Calu3 (cell line): ENCODE measurements around the gene DNAH1. TPM values are rescaled to one million over a fixed set of nuclear protein-coding genes. Genes with fewer than 3 reads are reported as not detected.

Source experiments
- BruUV-seq: library from RNA; stranded (reverse); fragments of 400-500 nt; replicated peaks from 2 replicates; lab custom pipeline; 2021; lab: Mats Ljungman, UMichigan
- CTCF ChIA-PET: fragments of 300-600 bp; sonication (Branson Sonifier 250); formaldehyde crosslinking; loops from one replicate; lab custom pipeline; 2022; ENCODE audit warnings: antibody characterized with exemption; lab: Charles Lee
- DNase-seq: peaks from one replicate; pipeline ENCODE4 v3.0.0; 2022
- H3K27ac Mint-ChIP-seq: one replicate; pipeline ENCODE4 v1.8.0; 2022; ENCODE audit warnings: mixed read lengths; ENCODE audit not compliant: unreplicated experiment
- H3K27me3 Mint-ChIP-seq: one replicate; pipeline ENCODE4 v1.8.0; 2022; ENCODE audit warnings: mixed read lengths; ENCODE audit not compliant: unreplicated experiment
- H3K36me3 Mint-ChIP-seq: one replicate; pipeline ENCODE4 v1.8.0; 2022; ENCODE audit warnings: mild to moderate bottlenecking, moderate library complexity, mixed read lengths; ENCODE audit not compliant: insufficient read depth, unreplicated experiment
- H3K4me1 Mint-ChIP-seq: one replicate; pipeline ENCODE4 v1.8.0; 2022; ENCODE audit warnings: mild to moderate bottlenecking, low read depth, mixed read lengths; ENCODE audit not compliant: unreplicated experiment
- H3K4me3 Mint-ChIP-seq: one replicate; pipeline ENCODE4 v1.8.0; 2022; ENCODE audit warnings: mild to moderate bottlenecking, low read depth, moderate library complexity, mixed read lengths; ENCODE audit not compliant: unreplicated experiment
- H3K9me3 Mint-ChIP-seq: one replicate; pipeline ENCODE4 v1.8.0; 2022; ENCODE audit warnings: low read depth, mixed read lengths; ENCODE audit not compliant: unreplicated experiment
- intact Hi-C: fragments of 100-400 bp; cut with micrococcal nuclease; formaldehyde crosslinking; loops from one replicate; pipeline ENCODE4 v1.10.0; 2022; ENCODE audit not compliant: unreplicated experiment
- total RNA-seq: library from RNA; stranded (reverse); gene quantifications from 2 replicates; pipeline ENCODE4 v1.2.3, GENCODE V29; 2022
- TF ChIP-seq, protein P1 (sequence below): fragments of 200-600 bp; IDR thresholded peaks from one replicate; pipeline ENCODE4 v1.8.0; 2022; ENCODE audit warnings: antibody characterized with exemption; ENCODE audit not compliant: unreplicated experiment

DNAH1 gene
- total RNA-seq, 1 experiment from 2014 or later = 13.1 TPM

GRCh38 chr3:52350981-52351761 lies 35.1 kb downstream of the DNAH1 start:
- DNase-seq = no peak
- Mint-ChIP-seq H3K36me3 (no peaks in the 10 kb centered on the region), H3K9me3 (no peaks in the 10 kb centered on the region), H3K27ac (no peak overlapping the region), H3K4me1 (no peaks in the 10 kb centered on the region), H3K4me3 (no peak overlapping the region), H3K27me3 (no peaks in the 10 kb centered on the region)
- intact Hi-C loops = no loop called here
- no TSS peak for BruUV-seq
- CTCF ChIA-PET = interaction anchor here (0.5 kb wide), 1 partner anchor 369 kb away, joined by 3 read pairs; no protein-coding TSS in a partner anchor
- TF ChIP-seq, protein P1, sequence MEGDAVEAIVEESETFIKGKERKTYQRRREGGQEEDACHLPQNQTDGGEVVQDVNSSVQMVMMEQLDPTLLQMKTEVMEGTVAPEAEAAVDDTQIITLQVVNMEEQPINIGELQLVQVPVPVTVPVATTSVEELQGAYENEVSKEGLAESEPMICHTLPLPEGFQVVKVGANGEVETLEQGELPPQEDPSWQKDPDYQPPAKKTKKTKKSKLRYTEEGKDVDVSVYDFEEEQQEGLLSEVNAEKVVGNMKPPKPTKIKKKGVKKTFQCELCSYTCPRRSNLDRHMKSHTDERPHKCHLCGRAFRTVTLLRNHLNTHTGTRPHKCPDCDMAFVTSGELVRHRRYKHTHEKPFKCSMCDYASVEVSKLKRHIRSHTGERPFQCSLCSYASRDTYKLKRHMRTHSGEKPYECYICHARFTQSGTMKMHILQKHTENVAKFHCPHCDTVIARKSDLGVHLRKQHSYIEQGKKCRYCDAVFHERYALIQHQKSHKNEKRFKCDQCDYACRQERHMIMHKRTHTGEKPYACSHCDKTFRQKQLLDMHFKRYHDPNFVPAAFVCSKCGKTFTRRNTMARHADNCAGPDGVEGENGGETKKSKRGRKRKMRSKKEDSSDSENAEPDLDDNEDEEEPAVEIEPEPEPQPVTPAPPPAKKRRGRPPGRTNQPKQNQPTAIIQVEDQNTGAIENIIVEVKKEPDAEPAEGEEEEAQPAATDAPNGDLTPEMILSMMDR = no peak

DNA sequence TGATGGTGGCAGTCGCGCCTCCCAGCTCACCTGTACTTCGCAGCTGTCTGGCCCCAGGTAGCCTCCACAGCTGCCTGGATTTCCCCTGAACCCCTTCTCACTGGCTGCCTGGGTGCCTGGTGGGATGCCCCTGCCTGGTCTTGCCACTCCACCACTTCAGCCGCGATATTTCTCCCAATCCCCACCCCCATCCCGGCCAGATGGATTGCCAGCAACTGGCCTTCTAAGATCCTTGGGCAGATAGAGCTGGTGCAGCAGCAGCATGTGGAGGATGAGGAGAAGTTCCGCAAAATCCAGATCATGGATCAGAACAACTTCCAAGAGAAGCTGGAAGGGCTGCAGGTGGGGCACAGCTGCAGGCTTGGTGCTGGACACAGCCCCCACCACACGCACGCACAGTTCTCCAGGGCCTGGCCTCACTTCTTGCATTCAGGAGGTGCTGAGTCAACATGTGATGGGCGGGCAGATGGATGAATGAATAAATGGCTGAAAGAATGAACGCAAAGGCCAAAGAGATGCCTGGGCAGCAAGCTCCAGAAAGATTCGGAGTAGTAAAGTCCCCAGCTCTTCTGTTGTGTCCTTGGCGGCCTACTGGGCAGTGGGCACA lies 35.7 kb downstream of the DNAH1 start:
- H3K36me3 Mint-ChIP-seq = no peaks in the 10 kb centered on the region
- no peak overlapping the region for H3K27ac Mint-ChIP-seq
- no peaks in the 10 kb centered on the region for H3K9me3 Mint-ChIP-seq
- no peak overlapping the region for H3K4me3 Mint-ChIP-seq
- intact Hi-C loops = no loop called here
- TF ChIP-seq, protein P1 = no peak
- no peak for DNase-seq
- H3K27me3 Mint-ChIP-seq = no peaks in the 10 kb centered on the region
- CTCF ChIA-PET = no interaction called here
- no TSS peak for BruUV-seq
- no peaks in the 10 kb centered on the region for H3K4me1 Mint-ChIP-seq

- H3K9me3 Mint-ChIP-seq = no peaks in the 10 kb centered on the region
- CTCF ChIA-PET = no interaction called here
- intact Hi-C loops = no loop called here
- no peaks in the 10 kb centered on the region for H3K4me1 Mint-ChIP-seq
- no peaks in the 10 kb centered on the region for H3K27me3 Mint-ChIP-seq
- no peak overlapping the region for H3K4me3 Mint-ChIP-seq
- H3K27ac Mint-ChIP-seq = no peak overlapping the region
- TF ChIP-seq, protein P1 = no peak
- BruUV-seq = no TSS peak
- H3K36me3 Mint-ChIP-seq = no peaks in the 10 kb centered on the region
- no peak for DNase-seq
Measured at GRCh38 chr3:52352566-52352965, 36.4 kb downstream of the DNAH1 start.

DNA sequence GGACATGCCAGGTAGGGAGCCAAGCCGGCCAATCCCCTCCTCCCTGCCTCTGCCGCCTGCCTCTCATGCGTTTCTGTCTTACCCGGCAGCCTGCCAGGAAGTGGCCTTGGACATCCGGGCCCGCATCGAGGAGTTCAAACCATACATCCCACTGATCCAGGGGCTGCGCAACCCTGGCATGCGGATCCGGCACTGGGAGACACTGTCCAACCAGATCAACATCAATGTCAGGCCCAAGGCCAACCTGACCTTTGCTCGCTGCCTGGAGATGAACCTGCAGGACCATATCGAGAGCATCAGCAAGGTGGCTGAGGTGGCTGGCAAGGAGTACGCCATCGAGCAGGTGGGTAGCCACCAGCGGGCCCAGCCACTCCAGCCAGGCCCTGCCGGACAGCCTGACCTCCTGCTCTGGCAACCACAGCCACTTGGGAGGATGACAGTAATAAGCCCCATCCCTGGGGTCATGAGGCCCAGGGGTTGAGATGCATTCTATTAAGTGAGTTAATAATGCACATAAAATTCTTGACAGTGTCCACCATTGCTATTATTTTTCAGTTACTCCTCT lies 37.3 kb downstream of the DNAH1 start:
- intact Hi-C loops = no loop called here
- no peaks in the 10 kb centered on the region for H3K27me3 Mint-ChIP-seq
- no peak overlapping the region for H3K27ac Mint-ChIP-seq
- no peaks in the 10 kb centered on the region for H3K4me1 Mint-ChIP-seq
- CTCF ChIA-PET = no interaction called here
- no peak for DNase-seq
- TF ChIP-seq, protein P1 = no peak
- no peak overlapping the region for H3K4me3 Mint-ChIP-seq
- BruUV-seq = no TSS peak
- H3K36me3 Mint-ChIP-seq = no peaks in the 10 kb centered on the region
- H3K9me3 Mint-ChIP-seq = no peaks in the 10 kb centered on the region
